Osteoblast (primary cell): ENCODE measurements around the gene GRM8. TPM values are rescaled to one million over a fixed set of nuclear protein-coding genes. Genes with fewer than 3 reads are reported as not detected.

Experiments
- DNase-seq: peaks from one replicate; pipeline ENCODE4 v3.0.0; 2011; ENCODE audit warnings: low spot score, mixed read lengths; ENCODE audit not compliant: insufficient read length; ENCODE audit errors: missing footprints
- H2AFZ ChIP-seq: 2 replicates; pipeline ENCODE4 v1.6.0; 2011; ENCODE audit warnings: mild to moderate bottlenecking, low read length
- H3K27ac ChIP-seq: 2 replicates; pipeline ENCODE4 v1.5.1; 2011; ENCODE audit warnings: mild to moderate bottlenecking, low read depth, low read length, moderate library complexity
- H3K27me3 ChIP-seq: 2 replicates; pipeline ENCODE4 v1.6.0; 2012; ENCODE audit warnings: mild to moderate bottlenecking, control low read depth, inconsistent platforms, low read length, moderate library complexity; ENCODE audit not compliant: insufficient read depth
- H3K36me3 ChIP-seq: 2 replicates; pipeline ENCODE4 v1.5.1; 2011; ENCODE audit warnings: mild to moderate bottlenecking, low read length, control low read depth, moderate library complexity; ENCODE audit not compliant: insufficient read depth
- H3K4me1 ChIP-seq: 2 replicates; pipeline ENCODE4 v1.5.1; 2011; ENCODE audit warnings: mild to moderate bottlenecking, low read length, control low read depth, moderate library complexity; ENCODE audit not compliant: insufficient read depth
- H3K4me2 ChIP-seq: 2 replicates; pipeline ENCODE4 v1.6.0; 2011; ENCODE audit warnings: mild to moderate bottlenecking, low read length; ENCODE audit not compliant: insufficient read depth
- H3K4me3 ChIP-seq: fragments of 200-600 bp; sonication (generic); 3 replicates; pipeline ENCODE4 v1.5.1; 2012; ENCODE audit warnings: mild to moderate bottlenecking, low read length, inconsistent platforms; ENCODE audit not compliant: insufficient read depth
- H3K79me2 ChIP-seq: 2 replicates; pipeline ENCODE4 v1.6.0; 2012; ENCODE audit warnings: mild to moderate bottlenecking, low read length, control low read depth, inconsistent platforms; ENCODE audit not compliant: insufficient read depth
- H3K9me3 ChIP-seq: 2 replicates; pipeline ENCODE4 v1.5.1; 2011; ENCODE audit warnings: low read depth, low read length, control low read depth
- H4K20me1 ChIP-seq: 2 replicates; pipeline ENCODE4 v1.6.0; 2012; ENCODE audit warnings: mild to moderate bottlenecking, low read length, control low read depth; ENCODE audit not compliant: insufficient read depth
- CTCF ChIP-seq: IDR thresholded peaks from 2 replicates; pipeline ENCODE4 v1.5.1; 2011; ENCODE audit warnings: mild to moderate bottlenecking, low read depth, low read length, moderate library complexity; ENCODE audit errors: extremely low read depth
- total RNA-seq: library from RNA; depleted of rRNA; stranded (reverse); fragments of >200 nt; gene quantifications from 2 replicates; pipeline ENCODE4 v1.2.3, GENCODE V29; 2012

The GRM8 gene
- total RNA-seq, 1 donor = not detected

GRCh38 chr7:127047521-127047920 is 205.2 kb downstream of the GRM8 start:
- H3K9me3 ChIP-seq = peaks cover 3% of the 10 kb centered on the region
- H3K27ac ChIP-seq = no peak overlapping the region
- no peaks in the 10 kb centered on the region for H3K27me3 ChIP-seq
- H4K20me1 ChIP-seq = no peaks in the 10 kb centered on the region
- H3K4me2 ChIP-seq = no peak overlapping the region
- no peak for DNase-seq
- no peak for TF ChIP-seq CTCF
- no peak overlapping the region for H2AFZ ChIP-seq
- no peaks in the 10 kb centered on the region for H3K4me1 ChIP-seq
- no peak overlapping the region for H3K4me3 ChIP-seq
- no peaks in the 10 kb centered on the region for H3K36me3 ChIP-seq
- H3K79me2 ChIP-seq = no peaks in the 10 kb centered on the region

GRCh38 chr7:127041689-127042452 is 210.9 kb downstream of the GRM8 start:
- Histone ChIP-seq H4K20me1 (no peaks in the 10 kb centered on the region), H3K79me2 (no peaks in the 10 kb centered on the region), H3K4me2 (no peak overlapping the region), H3K4me1 (no peaks in the 10 kb centered on the region), H3K9me3 (no peaks in the 10 kb centered on the region), H3K27ac (no peak overlapping the region), H3K27me3 (no peaks in the 10 kb centered on the region), H3K4me3 (no peak overlapping the region), H3K36me3 (no peaks in the 10 kb centered on the region), H2AFZ (no peak overlapping the region)
- DNase-seq = peak; percentile 15
- TF ChIP-seq CTCF = no peak

DNA sequence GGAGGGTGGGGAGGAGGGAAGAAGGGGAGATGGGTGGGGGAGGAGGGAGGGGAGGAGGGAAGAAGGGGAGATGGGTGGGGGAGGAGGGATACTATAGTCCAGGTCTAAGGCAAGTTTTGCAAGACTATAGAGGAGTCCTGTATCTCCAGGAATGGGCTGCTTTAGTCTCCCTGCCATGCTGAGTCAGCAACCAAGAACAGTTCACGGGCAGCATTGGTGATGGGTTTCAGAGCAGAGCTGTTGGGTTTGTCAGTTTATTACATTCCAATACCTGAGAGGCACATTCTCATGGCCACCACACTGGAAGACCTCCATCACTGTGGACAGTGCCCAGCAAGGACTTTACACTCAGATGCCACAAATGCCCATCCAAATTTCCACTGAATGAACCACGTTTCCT is 212.7 kb downstream of the GRM8 start:
- Histone ChIP-seq H3K36me3 (no peaks in the 10 kb centered on the region), H3K4me3 (no peak overlapping the region), H3K9me3 (no peaks in the 10 kb centered on the region), H3K4me2 (no peak overlapping the region), H2AFZ (no peak overlapping the region), H4K20me1 (no peaks in the 10 kb centered on the region), H3K79me2 (no peaks in the 10 kb centered on the region), H3K27ac (no peak overlapping the region), H3K27me3 (no peaks in the 10 kb centered on the region), H3K4me1 (no peaks in the 10 kb centered on the region)
- TF ChIP-seq CTCF = no peak
- DNase-seq = peak; percentile 42

DNA sequence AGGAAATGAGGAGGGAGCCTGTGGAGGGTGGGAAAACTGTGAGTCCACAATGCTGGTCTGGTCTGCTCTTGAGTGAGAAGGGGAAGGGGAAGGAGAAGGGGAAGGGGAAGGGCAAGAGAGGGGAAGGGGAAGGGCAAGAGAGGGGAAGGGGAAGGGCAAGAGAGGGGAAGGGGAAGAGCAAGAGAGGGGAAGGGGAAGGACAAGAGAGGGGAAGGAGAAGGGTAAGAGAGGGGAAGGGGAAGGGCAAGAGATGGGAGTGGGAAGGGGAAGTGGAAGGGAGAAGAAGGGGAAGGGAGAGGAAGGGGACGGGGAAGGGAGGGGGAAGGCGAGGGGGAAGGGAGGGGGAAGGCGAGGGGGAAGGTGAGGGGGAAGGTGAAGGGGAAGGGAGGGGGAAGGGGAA is 213.2 kb downstream of the GRM8 start:
- DNase-seq = no peak
- Histone ChIP-seq H3K27me3 (no peaks in the 10 kb centered on the region), H3K4me1 (no peaks in the 10 kb centered on the region), H3K4me3 (no peak overlapping the region), H3K4me2 (no peak overlapping the region), H3K9me3 (no peaks in the 10 kb centered on the region), H3K79me2 (no peaks in the 10 kb centered on the region), H3K27ac (no peak overlapping the region), H4K20me1 (no peaks in the 10 kb centered on the region), H2AFZ (no peak overlapping the region), H3K36me3 (no peaks in the 10 kb centered on the region)
- TF ChIP-seq CTCF = no peak
